NT2/D1 (cell line): ENCODE measurements around the gene EFR3B.

Experiments
- YY1 ChIP-seq: IDR thresholded peaks from 2 replicates; pipeline ENCODE4 v1.6.1; 2011; ENCODE audit not compliant: insufficient read length, insufficient read depth
- ZNF274 ChIP-seq: IDR thresholded peaks from 2 replicates; pipeline ENCODE4 v1.6.1; 2011; ENCODE audit warnings: mild to moderate bottlenecking, low read depth, low read length

DNA sequence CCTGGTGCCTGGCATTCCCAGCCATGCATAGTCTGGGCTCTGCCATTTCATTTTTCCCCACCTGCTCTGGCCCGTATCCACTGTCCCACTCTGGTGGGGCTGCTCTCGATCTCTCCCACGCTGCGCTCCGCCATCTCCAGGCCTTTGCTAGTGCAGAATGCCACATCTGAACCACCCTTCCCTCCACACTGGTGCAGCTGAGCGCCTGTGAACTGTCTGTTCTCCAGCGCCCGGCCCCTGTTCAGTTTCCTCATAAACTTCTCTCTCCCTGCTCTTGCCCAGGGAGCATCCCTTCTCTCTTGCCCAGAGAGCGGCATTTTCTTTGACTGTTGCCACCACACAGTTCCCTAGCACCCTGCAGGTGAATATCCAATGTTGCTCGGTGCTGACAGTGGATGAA is 105.0 kb downstream of the EFR3B start:
- TF ChIP-seq ZNF274 = no peak
- no peak for TF ChIP-seq YY1
